A549 (cell line): Measurements from ENCODE around the gene CDK19.

Experiments used
- POLR2A ChIP-seq: IDR thresholded peaks from 2 replicates; pipeline ENCODE4 v1.6.1; 2012; ENCODE audit warnings: mild to moderate bottlenecking, low read length
- SREBF2 ChIP-seq: fragments of 450-650 bp; IDR thresholded peaks from 2 replicates; pipeline ENCODE4 v1.6.1; 2014; ENCODE audit warnings: mild to moderate bottlenecking, moderate library complexity

DNA sequence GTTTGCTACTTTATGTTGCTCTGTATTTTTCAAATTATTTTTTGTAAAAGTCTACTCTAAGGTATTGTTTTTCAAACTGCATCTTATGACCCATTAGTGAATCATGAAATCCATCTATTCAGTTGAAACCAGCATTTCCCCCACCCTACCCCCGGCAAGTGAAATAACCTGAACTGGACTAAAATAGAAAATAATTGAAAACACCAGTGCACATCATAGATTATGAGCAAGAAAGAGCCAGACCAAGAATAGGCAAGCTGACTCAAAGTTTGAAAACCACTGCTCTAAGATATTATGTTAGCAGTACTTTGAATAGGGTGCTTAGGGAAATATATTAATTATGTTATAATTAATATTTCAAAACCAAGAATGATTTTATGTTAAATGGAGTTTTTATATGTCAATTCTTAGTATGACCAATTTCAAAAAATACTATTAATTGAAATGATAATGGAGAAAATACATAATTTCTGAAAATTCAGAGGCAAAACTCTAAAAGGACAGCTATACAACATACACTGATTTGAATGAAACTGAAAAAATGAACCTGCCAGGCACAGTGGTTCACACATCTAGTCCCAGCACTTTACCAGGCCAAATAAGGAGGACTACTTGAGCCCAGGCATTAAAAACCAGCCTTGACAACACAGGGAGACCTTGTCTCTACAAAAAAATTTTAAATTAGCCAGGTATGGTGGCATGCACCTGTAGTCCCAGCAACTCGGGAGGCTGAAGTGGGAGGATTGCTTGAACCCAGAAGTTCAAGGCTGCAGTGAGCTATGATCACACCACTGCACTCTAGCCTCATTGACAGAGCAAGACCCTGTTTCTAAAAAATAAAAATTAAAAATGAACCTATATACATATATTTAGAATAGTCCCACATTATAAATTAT is 112.0 kb downstream of the CDK19 start:
- no peak for TF ChIP-seq SREBF2
- no peak for TF ChIP-seq POLR2A
